WERI-Rb-1 (cell line): Measurements from ENCODE around the gene SYT17.
A peak's percentile ranks its signal among the peaks of the same experiment; 100 is the strongest.

Source experiments
- DNase-seq: peaks from one replicate; pipeline ENCODE4 v3.0.0-alpha.2; 2020
- H3K27ac ChIP-seq: fragments of 250-450 bp; sonication (Bioruptor Pico); 2 replicates; pipeline ENCODE4 v1.5.1; 2020; ENCODE audit warnings: mild to moderate bottlenecking, moderate library complexity
- H3K27me3 ChIP-seq: fragments of 250-450 bp; sonication (Bioruptor Pico); 2 replicates; pipeline ENCODE4 v1.5.1; 2021; ENCODE audit warnings: mild to moderate bottlenecking, low read depth, moderate library complexity; ENCODE audit not compliant: insufficient read depth, severe bottlenecking
- H3K36me3 ChIP-seq: fragments of 250-450 bp; sonication (Bioruptor Pico); 2 replicates; pipeline ENCODE4 v1.5.1; 2020; ENCODE audit warnings: mild to moderate bottlenecking, moderate library complexity
- H3K4me3 ChIP-seq: 2 replicates; pipeline ENCODE4 v1.5.1; 2011; ENCODE audit warnings: low read depth, mild to moderate bottlenecking, control low read depth, low read length
- H3K9me3 ChIP-seq: fragments of 250-450 bp; sonication (Bioruptor Pico); 2 replicates; pipeline ENCODE4 v1.5.1; 2021; ENCODE audit warnings: mild to moderate bottlenecking, moderate library complexity; ENCODE audit not compliant: severe bottlenecking
- CTCF ChIP-seq: IDR thresholded peaks from 2 replicates; pipeline ENCODE4 v1.5.1; 2011; ENCODE audit warnings: low read depth, mild to moderate bottlenecking, control low read depth, inconsistent platforms, low read length

SYT17 gene

GRCh38 chr16:19140396-19140795 is 27.6 kb upstream of the SYT17 start:
- no peak for DNase-seq
- no peak overlapping the region for H3K27ac ChIP-seq
- H3K9me3 ChIP-seq: no peaks in the 10 kb centered on the region
- H3K4me3 ChIP-seq: no peak overlapping the region
- no peaks in the 10 kb centered on the region for H3K36me3 ChIP-seq
- TF ChIP-seq CTCF: no peak
- no peaks in the 10 kb centered on the region for H3K27me3 ChIP-seq

GRCh38 chr16:19142939-19143598 is 25.0 kb upstream of the SYT17 start:
- DNase-seq: peak; percentile 19
- H3K36me3 ChIP-seq: no peaks in the 10 kb centered on the region
- peaks cover 3% of the 10 kb centered on the region for H3K9me3 ChIP-seq

GRCh38 chr16:19143599-19143956 is 24.5 kb upstream of the SYT17 start:
- H3K27me3 ChIP-seq: no peaks in the 10 kb centered on the region
- H3K4me3 ChIP-seq: no peak overlapping the region
- no peak for DNase-seq
- peaks cover 3% of the 10 kb centered on the region for H3K9me3 ChIP-seq
- no peak for TF ChIP-seq CTCF
- no peak overlapping the region for H3K27ac ChIP-seq
- no peaks in the 10 kb centered on the region for H3K36me3 ChIP-seq

More at GRCh38 chr16:19142939-19143598, 25.0 kb upstream of the SYT17 start:
- TF ChIP-seq CTCF: no peak
- no peak overlapping the region for H3K4me3 ChIP-seq
- H3K27ac ChIP-seq: no peak overlapping the region
- H3K27me3 ChIP-seq: no peaks in the 10 kb centered on the region

- no peak for DNase-seq
Measured at GRCh38 chr16:19145010-19145409, 23.0 kb upstream of the SYT17 start.

GRCh38 chr16:19147126-19147525 is 20.9 kb upstream of the SYT17 start:
- no peaks in the 10 kb centered on the region for H3K27me3 ChIP-seq
- no peak overlapping the region for H3K27ac ChIP-seq
- H3K4me3 ChIP-seq: no peak overlapping the region
- no peak for DNase-seq
- H3K9me3 ChIP-seq: peaks cover 3% of the 10 kb centered on the region
- no peaks in the 10 kb centered on the region for H3K36me3 ChIP-seq
- no peak for TF ChIP-seq CTCF

More at GRCh38 chr16:19145010-19145409, 23.0 kb upstream of the SYT17 start:
- no peaks in the 10 kb centered on the region for H3K27me3 ChIP-seq
- H3K36me3 ChIP-seq: no peaks in the 10 kb centered on the region
- H3K27ac ChIP-seq: no peak overlapping the region
- peaks cover 3% of the 10 kb centered on the region for H3K9me3 ChIP-seq
- no peak overlapping the region for H3K4me3 ChIP-seq
- no peak for TF ChIP-seq CTCF

GRCh38 chr16:19147627-19148026 is 20.4 kb upstream of the SYT17 start:
- DNase-seq: no peak
- H3K36me3 ChIP-seq: no peaks in the 10 kb centered on the region
- H3K9me3 ChIP-seq: peaks cover 3% of the 10 kb centered on the region
- no peaks in the 10 kb centered on the region for H3K27me3 ChIP-seq
- no peak overlapping the region for H3K4me3 ChIP-seq
- no peak overlapping the region for H3K27ac ChIP-seq
- no peak for TF ChIP-seq CTCF
